HG03045 (cell line): ENCODE data around the gene ZNF236.

Experiments used
- ATAC-seq: cut with Tn5 transposase; IDR thresholded peaks from one replicate; pipeline ENCODE4 v1.9.1; 2021; ENCODE audit warnings: mild to moderate bottlenecking, moderate library complexity; ENCODE audit not compliant: unreplicated experiment

The ZNF236 gene

GRCh38 chr18:76970770-76971559 is 148.6 kb downstream of the ZNF236 start:
- ATAC-seq, result no peak

- no peak for ATAC-seq
These were observed 149.9 kb downstream of the ZNF236 start for GRCh38 chr18:76972241-76972640.

DNA sequence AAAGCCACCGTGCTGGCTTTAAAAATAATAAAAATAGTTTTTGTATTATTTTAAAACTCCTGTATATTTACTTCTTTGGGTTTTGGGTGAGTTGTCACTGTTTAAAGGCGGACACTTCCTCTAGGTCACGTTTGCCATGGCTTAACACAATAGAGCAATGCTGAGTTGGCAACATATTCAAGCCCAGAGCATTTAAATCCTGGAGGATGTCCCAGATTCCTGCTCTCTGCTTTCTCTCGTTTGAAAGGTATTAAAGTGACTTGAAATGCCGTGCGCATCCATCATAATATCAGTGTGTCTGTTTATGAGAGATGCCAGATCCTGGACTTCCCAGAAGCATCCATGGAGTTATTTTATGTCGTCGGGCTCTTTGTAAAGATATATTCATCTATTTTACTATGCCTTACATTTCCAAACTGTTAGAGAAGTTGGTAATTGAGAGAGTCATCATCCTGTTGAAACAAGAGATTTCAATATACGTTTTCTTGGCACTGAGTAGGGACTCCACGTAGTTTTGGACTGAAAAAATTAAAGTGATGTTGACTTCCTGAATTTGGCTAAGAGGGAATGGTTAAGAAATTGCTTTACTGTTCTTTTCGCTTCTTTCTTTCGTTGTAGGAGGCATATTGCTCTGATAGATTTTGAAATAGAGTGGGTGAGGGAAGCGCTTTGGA is 150.6 kb downstream of the ZNF236 start:
- ATAC-seq, result no peak

DNA sequence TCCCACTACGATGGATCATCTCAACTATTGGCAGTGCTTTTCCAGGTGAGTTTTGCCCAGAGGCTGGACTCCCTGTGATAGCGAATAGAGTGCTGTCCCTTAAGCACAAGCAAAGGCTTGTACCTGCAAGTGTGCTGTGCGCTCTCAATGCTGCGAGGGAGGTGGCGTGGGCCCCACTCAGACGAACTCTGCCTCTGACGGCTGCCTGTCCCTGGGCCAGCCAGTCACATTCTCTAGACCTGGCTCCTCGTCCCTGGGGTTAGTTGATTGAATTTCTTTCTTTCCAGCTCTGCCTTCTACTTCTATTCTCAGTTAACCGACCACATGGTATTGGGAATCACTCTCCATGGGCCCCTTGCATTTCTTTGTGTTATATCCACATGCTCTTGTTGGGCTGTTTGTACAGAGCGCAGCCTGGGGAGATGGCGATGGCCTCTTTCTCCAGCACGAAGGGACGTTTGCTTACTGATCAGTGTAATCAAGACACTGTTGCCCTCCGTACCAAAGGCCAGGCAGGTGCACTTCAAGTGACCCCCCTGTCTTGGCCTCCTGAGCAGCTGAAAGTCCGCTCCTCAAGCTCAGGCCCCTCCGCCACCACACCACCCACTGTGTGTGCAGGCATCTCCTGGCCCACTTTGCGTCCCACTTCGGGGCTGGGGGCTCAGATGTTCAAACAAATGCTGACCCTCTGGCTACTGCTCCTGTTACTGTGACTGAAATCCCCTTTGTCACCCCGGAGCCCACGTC is 151.3 kb downstream of the ZNF236 start:
- no peak for ATAC-seq

DNA sequence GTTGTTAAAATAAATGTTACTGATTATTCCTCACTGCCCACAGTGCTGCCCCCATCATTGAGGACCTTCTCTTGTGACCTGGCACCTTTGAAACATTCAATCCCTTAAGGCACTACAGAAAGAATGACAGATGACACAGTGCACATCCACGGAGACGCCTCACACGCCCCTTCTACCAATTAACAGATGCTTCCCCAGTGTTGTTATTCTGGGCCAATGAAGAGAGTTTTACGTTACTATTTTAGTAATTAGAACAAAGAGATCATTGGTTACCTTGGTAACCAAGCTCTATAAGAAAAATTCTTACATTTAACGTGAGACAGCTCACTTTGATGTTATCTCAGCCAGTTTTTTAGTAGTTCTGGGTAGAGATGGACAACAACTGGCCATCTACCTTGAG is 152.0 kb downstream of the ZNF236 start:
- ATAC-seq, result no peak

DNA sequence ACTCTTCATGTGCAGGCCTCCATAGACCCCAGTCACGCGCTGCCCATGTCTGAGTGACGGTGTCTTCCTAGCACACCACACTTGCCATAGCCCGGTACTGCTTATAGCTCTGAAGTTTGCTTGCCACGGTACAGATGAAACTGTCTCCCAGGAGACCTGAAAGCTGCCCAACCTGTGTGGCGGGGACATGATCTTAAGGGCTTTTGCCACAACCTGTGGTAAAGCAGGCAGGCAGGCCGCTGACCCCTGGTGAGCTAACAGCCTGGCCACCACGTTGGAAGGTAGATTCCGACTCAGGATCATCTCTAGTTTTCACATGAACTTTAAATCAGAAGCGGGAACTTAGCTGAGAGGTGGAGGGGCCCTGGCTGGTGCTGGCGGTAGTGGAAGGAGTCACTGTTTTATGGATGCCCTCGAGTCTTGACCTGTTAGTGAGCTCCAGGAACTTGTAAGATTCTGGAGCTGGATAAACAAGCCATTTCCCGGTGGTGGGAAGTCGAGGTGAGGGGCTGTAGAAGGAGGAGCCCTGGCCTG is 153.3 kb downstream of the ZNF236 start:
- no peak for ATAC-seq

GRCh38 chr18:76977108-76977621 is 154.8 kb downstream of the ZNF236 start:
- no peak for ATAC-seq

DNA sequence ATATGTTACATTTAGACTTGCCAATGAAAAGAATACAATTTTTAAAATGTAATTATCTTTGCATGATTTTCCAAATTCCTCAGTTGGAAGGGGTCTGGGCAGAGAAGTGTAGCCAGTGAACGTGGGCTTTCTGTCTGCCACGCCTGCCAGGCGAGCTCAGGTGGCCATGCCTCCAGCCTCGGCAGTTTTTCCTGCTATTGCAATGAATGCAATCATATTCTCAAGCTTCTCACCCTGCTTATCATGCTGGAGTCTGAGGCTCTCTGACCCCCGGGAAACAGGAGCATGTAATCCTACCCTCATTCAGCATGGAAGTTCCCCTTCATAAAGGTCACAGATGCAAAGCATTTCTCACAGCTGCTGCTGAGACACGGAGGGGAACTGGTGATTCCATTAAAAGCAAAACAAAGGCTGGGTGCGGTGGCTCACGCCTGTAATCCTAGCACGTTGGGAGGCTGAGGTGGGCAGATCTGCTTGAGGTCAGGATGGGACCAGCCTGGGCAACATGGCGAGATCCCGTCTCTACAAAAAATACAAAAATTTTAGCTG is 155.4 kb downstream of the ZNF236 start:
- no peak for ATAC-seq

- ATAC-seq, result no peak
These were observed 156.3 kb downstream of the ZNF236 start for GRCh38 chr18:76978616-76979015.

GRCh38 chr18:76979111-76979751 is 156.9 kb downstream of the ZNF236 start:
- no peak for ATAC-seq

DNA sequence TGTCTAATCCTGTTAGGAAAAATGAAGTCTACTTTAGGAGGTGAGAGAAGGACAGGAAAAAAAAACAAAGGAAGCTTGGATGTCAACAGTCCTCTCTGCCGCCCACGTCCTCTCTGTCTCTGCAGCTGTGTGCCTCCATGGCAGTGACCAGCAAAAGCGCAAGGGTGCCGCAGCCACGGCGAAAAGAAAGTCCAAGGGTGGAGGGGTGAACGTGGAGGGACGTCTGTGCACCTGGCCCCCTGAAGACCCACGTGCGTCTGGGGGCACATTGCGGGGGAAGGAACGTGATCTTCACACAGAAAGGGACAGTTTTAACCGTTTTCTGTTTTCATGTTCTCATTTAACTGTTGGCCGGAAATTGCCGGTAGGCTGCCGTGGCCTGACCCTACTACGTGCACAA is 157.5 kb downstream of the ZNF236 start:
- ATAC-seq, result no peak

DNA sequence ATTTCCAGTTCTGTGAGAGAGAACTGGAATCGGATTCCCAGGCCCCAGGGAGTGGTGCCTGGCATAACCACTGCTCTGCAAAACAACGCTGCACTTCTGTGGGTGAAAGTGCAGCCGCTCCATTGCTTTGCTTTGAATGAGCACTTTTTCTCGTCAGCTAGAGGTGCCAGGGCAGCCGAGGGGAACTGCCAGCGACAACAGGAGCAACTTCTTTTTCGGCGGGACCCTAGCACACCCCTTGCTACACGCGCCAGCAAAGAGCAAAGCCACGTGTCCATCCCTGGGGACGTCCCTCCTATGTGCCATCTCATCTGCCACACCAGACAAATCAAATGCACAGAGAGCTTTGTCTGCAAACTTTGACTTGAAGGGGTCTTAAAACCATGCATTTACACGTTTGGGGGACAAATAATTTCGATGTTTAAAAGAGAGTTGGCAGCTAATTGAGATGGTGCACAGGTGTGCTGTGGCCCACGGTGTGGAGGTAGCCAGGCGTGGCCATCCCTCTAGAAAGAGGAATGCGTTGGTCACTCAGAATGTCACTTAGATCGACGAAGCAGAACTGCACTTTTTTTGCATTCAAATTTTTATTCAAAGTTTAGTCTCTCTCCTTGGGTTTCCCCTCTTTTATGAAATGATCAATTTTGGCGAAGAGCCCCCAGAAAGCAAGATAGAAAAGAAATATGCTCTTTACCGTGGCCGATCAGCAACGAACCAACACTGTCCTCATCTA is 158.5 kb downstream of the ZNF236 start:
- ATAC-seq, result peak; percentile 18

GRCh38 chr18:76981396-76981968 is 159.1 kb downstream of the ZNF236 start:
- peak; percentile 30 for ATAC-seq

DNA sequence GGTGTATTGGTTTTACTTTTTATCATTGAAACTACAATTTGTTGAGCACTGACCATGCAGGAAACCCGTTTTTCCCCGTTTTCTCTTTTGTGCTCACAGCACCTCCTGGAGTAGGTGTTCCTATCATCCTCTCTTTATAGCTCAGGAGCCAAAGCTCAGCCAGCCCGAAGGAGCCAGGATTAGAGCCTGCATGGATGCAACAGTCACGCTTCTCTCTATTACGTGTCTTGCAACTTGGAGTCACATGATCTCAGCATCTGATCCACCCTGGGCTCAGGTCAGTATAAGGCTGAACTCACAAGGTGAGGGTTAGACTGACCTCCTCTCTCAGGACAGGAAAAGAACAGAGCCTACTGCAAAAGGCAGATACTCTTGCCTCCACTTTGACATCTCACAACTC is 159.7 kb downstream of the ZNF236 start:
- ATAC-seq, result no peak

DNA sequence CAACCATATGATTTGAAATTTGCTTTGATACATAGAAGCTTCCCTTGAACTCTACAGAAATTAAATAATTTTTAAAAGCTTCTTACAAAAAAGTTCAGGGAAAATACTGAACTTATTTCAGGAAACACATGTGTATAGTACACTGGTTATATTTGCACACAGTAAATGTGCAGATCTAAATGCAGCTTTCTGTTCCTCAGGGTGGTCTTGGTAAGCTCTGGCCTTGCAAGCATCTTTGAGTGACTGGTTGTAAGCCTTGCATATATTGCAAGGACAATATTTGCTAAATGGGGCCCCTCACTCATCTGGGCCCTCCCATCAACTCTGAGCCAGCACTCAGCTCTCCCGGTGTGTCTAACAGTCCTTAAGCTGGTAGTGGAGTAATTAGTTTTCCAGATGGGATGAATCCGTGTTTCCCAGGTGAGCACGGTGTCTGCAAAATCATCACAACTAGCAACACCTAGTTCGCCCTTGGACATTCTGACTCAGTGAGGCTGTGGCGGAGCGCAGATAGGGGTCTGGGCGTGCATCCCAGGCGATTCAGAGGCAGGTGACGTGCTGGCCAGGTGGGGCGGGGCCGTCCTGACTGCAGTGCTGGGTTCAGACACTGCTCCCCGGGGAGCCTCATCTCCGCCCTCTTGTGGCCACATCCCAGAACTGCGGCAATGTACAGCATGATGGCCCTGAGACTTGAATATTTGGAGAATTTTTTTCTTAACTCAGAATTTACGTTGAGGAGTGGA is 160.7 kb downstream of the ZNF236 start:
- peak; percentile 80 for ATAC-seq

DNA sequence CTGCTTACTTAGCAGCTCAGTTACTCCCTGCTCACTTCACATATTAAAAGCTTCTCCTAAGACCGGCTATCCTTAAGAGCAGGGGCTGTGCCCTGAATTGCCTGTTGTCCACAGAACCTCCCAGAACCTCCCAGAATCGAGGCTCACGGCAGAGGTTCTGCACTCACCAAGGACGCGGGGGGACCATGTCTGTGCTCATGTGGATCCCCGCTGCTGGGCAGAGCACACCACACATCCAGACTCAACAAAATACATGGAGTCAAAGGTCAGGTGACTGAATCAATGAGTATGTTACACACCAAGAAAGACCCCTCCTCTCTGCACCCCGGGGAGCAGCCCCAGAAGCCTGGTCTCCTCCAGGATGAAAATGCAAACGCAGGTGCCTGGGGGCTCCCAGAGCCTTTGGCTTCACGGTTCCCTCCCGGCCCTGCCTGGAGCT is 161.3 kb downstream of the ZNF236 start:
- ATAC-seq, result no peak

- no peak for ATAC-seq
These were observed 162.1 kb downstream of the ZNF236 start for GRCh38 chr18:76984193-76985155.
